ENCODE data around the gene PNMA6A. TPM values are rescaled to one million over a fixed set of nuclear protein-coding genes. Genes with fewer than 3 reads are reported as not detected.

PNMA6A gene
- total RNA-seq, 1 donor from 2014 or later = 1.4 TPM

GRCh38 chrX:153049093-153049492 lies 23.2 kb upstream of the PNMA6A start:
- H3K4me1 ChIP-seq = no peaks in the 10 kb centered on the region
- H3K27me3 ChIP-seq (ENCODE audit: low read depth) = no peaks in the 10 kb centered on the region
- TF ChIP-seq, protein P1, sequence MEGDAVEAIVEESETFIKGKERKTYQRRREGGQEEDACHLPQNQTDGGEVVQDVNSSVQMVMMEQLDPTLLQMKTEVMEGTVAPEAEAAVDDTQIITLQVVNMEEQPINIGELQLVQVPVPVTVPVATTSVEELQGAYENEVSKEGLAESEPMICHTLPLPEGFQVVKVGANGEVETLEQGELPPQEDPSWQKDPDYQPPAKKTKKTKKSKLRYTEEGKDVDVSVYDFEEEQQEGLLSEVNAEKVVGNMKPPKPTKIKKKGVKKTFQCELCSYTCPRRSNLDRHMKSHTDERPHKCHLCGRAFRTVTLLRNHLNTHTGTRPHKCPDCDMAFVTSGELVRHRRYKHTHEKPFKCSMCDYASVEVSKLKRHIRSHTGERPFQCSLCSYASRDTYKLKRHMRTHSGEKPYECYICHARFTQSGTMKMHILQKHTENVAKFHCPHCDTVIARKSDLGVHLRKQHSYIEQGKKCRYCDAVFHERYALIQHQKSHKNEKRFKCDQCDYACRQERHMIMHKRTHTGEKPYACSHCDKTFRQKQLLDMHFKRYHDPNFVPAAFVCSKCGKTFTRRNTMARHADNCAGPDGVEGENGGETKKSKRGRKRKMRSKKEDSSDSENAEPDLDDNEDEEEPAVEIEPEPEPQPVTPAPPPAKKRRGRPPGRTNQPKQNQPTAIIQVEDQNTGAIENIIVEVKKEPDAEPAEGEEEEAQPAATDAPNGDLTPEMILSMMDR (IDR thresholded peaks at IDR 0.05; ENCODE audit: borderline replicate concordance) = no peak
- no peaks in the 10 kb centered on the region for H3K9me3 ChIP-seq (replicated peaks)
- H3K27ac ChIP-seq (replicated peaks) = no peak overlapping the region
- no peaks in the 10 kb centered on the region for H3K36me3 ChIP-seq
- intact Hi-C loops (cut with micrococcal nuclease) = no loop called here
- no peak for DNase-seq
- no peak overlapping the region for H3K4me3 ChIP-seq

GRCh38 chrX:153052534-153052933 lies 19.7 kb upstream of the PNMA6A start:
- intact Hi-C loops (cut with micrococcal nuclease) = no loop called here
- TF ChIP-seq, protein P1 (IDR thresholded peaks at IDR 0.05; ENCODE audit: borderline replicate concordance) = no peak
- H3K4me1 ChIP-seq = peaks cover 11% of the 10 kb centered on the region

DNA sequence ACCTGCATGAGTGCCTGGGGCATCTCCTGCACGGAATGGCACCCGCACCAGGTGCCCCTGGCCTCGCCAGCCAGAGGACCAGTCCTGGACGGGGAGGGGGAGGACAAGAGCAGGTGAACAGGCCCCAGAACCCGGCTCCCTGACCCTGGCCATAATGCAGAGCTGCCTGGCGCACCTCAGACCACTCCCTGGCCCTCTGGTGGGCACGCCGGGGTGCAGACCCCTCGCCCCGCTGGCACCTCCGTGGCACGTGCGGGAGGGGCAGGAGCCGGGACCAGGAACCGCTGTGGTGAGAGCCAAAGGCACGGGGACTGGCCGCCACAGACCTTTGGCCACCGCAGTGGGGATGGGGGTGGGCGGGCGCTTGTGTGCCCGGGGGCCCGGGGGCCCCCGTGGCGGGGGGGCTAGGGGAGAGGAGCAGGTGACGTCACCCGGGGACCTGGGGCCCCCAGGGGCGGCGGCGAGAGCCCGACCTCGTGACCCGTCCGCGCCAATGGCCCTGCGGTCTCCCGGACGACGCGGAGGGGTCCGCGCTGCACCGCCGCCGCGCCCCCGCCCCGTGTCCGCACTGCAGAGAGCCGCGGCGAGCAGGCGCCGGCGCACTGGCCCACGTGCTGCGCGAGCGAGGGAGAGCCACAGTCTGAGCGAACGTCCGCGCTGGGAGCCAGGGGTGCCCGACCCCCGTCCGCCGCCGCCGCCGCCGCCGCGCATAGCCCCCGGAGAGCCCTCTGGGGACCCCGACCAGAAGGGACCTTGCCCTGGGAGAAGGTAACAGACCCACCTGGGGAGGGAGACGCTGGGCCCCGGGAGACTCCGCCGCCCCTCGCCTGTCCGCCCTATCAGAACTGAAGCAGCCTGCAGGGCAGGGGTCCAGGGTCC lies 16.1 kb upstream of the PNMA6A start, which contains the start of gene PNMA3:
TSS of gene PNMA3 (plus strand) at position 600 of the 879 bp plus-strand sequence. CDS start 586 bp downstream, outside the sequence.
- no peaks in the 10 kb centered on the region for H3K9me3 ChIP-seq (replicated peaks)
- peak within 1 kb of the TSS; percentile 53 for H3K4me3 ChIP-seq
- TF ChIP-seq, protein P1 (IDR thresholded peaks at IDR 0.05; ENCODE audit: borderline replicate concordance) = no peak
- no peak within 1 kb of the TSS for H3K27ac ChIP-seq (replicated peaks)
- no peaks in the 10 kb centered on the region for H3K36me3 ChIP-seq
- H3K27me3 ChIP-seq (ENCODE audit: low read depth) = peaks cover 25% of the 10 kb centered on the region
- intact Hi-C loops (cut with micrococcal nuclease) = no loop called here
- peaks cover 14% of the 10 kb centered on the region for H3K4me1 ChIP-seq
- DNase-seq = no peak

More at GRCh38 chrX:153052534-153052933, 19.7 kb upstream of the PNMA6A start:
- no peak overlapping the region for H3K27ac ChIP-seq (replicated peaks)
- DNase-seq = no peak
- H3K27me3 ChIP-seq (ENCODE audit: low read depth) = peaks cover 15% of the 10 kb centered on the region
- no peak overlapping the region for H3K4me3 ChIP-seq
- no peaks in the 10 kb centered on the region for H3K36me3 ChIP-seq
- no peaks in the 10 kb centered on the region for H3K9me3 ChIP-seq (replicated peaks)

GRCh38 chrX:153057281-153057680 lies 15.0 kb upstream of the PNMA6A start:
- no peaks in the 10 kb centered on the region for H3K9me3 ChIP-seq (replicated peaks)
- no peak for DNase-seq
- TF ChIP-seq, protein P1 (IDR thresholded peaks at IDR 0.05; ENCODE audit: borderline replicate concordance) = no peak

GRCh38 chrX:153059191-153060094 lies 12.8 kb upstream of the PNMA6A start:
- TF ChIP-seq, protein P1 (IDR thresholded peaks at IDR 0.05; ENCODE audit: borderline replicate concordance) = no peak
- no peak for DNase-seq
- H3K27ac ChIP-seq (replicated peaks) = no peak overlapping the region
- H3K27me3 ChIP-seq (ENCODE audit: low read depth) = peaks cover 25% of the 10 kb centered on the region
- intact Hi-C loops (cut with micrococcal nuclease) = no loop called here
- H3K4me1 ChIP-seq = peaks cover 14% of the 10 kb centered on the region
- H3K9me3 ChIP-seq (replicated peaks) = no peaks in the 10 kb centered on the region
- no peaks in the 10 kb centered on the region for H3K36me3 ChIP-seq
- no peak overlapping the region for H3K4me3 ChIP-seq

More at GRCh38 chrX:153057281-153057680, 15.0 kb upstream of the PNMA6A start:
- H3K4me3 ChIP-seq = no peak overlapping the region
- no peak overlapping the region for H3K27ac ChIP-seq (replicated peaks)
- H3K36me3 ChIP-seq = no peaks in the 10 kb centered on the region
- peaks cover 25% of the 10 kb centered on the region for H3K27me3 ChIP-seq (ENCODE audit: low read depth)
- peaks cover 14% of the 10 kb centered on the region for H3K4me1 ChIP-seq
- intact Hi-C loops (cut with micrococcal nuclease) = no loop called here

All from left ventricle myocardium inferior (tissue), 1 donor.